Measurements from ENCODE around the gene SKI.
"Not testable (repeated sequence)": the region's sequence is repeated elsewhere in the genome, so short reads cannot be mapped to it uniquely, and the experiment has no call there.

The SKI gene

GRCh38 chr1:2313651-2314261 is 85.6 kb downstream of the SKI start:
- no peak for DNase-seq

GRCh38 chr1:2314273-2314802 is 86.2 kb downstream of the SKI start:
- DNase-seq: no peak

GRCh38 chr1:2314803-2315673 is 86.9 kb downstream of the SKI start:
- DNase-seq: no peak

- no peak for DNase-seq
Measured at GRCh38 chr1:2315674-2316450, 87.7 kb downstream of the SKI start.

GRCh38 chr1:2316451-2316961 is 88.4 kb downstream of the SKI start:
- DNase-seq: no peak

GRCh38 chr1:2317230-2318065 is 89.3 kb downstream of the SKI start:
- DNase-seq: no peak

- no peak for DNase-seq
Measured at GRCh38 chr1:2318314-2319278, 90.5 kb downstream of the SKI start.

- no peak for DNase-seq
Measured at GRCh38 chr1:2319291-2319690, 91.2 kb downstream of the SKI start.

GRCh38 chr1:2320006-2320405 is 91.9 kb downstream of the SKI start:
- no peak for DNase-seq

GRCh38 chr1:2320760-2321667 is 92.9 kb downstream of the SKI start:
- no peak for DNase-seq

GRCh38 chr1:2322065-2322571 is 94.0 kb downstream of the SKI start:
- DNase-seq: no peak

GRCh38 chr1:2322581-2323211 is 94.6 kb downstream of the SKI start:
- DNase-seq: no peak

GRCh38 chr1:2323451-2323974 is 95.4 kb downstream of the SKI start:
- no peak for DNase-seq

- DNase-seq: no peak
Measured at GRCh38 chr1:2324553-2325366, 96.6 kb downstream of the SKI start.

GRCh38 chr1:2326524-2326923 is 98.4 kb downstream of the SKI start:
- DNase-seq: no peak

- not testable (repeated sequence) for DNase-seq
Measured at GRCh38 chr1:2327162-2327561, 99.0 kb downstream of the SKI start.

- no peak for DNase-seq
Measured at GRCh38 chr1:2327841-2328240, 99.7 kb downstream of the SKI start.

Measured in cortex of kidney (tissue), 1 donor.